NCI-H82 (cell line): Measurements from ENCODE around the gene EBNA1BP2.
"Not testable (repeated sequence)": the region's sequence is repeated elsewhere in the genome, so short reads cannot be mapped to it uniquely, and the experiment has no call there.

ENCODE experiments used
- DNase-seq: peaks from one replicate; lab custom pipeline; 2025; lab: John Stamatoyannopoulos, UW

EBNA1BP2 gene

GRCh38 chr1:43171876-43172526, at the start of gene EBNA1BP2, which contains the start of gene CFAP57:
TSS of gene EBNA1BP2 (minus strand) at chr1:43172290. CDS start at chr1:43172118, 172 bp downstream.
TSS of gene CFAP57 (plus strand) at chr1:43172330. CDS start at chr1:43172754, 424 bp downstream.
- peak; percentile 96 for DNase-seq

GRCh38 chr1:43221797-43222196, 49.7 kb upstream of the EBNA1BP2 start:
- no peak for DNase-seq

GRCh38 chr1:43220905-43221778, 49.1 kb upstream of the EBNA1BP2 start:
- no peak for DNase-seq

GRCh38 chr1:43217747-43218146, 45.7 kb upstream of the EBNA1BP2 start:
- no peak for DNase-seq

GRCh38 chr1:43214501-43215444, 42.7 kb upstream of the EBNA1BP2 start:
- no peak for DNase-seq

- not testable (repeated sequence) for DNase-seq
Observed at GRCh38 chr1:43208277-43208676, 36.2 kb upstream of the EBNA1BP2 start.

- DNase-seq, result no peak
Observed at GRCh38 chr1:43207229-43207853, 35.3 kb upstream of the EBNA1BP2 start.

- DNase-seq, result no peak
Observed at GRCh38 chr1:43206600-43207228, 34.6 kb upstream of the EBNA1BP2 start.

GRCh38 chr1:43205671-43206070, 33.6 kb upstream of the EBNA1BP2 start:
- DNase-seq, result no peak

- no peak for DNase-seq
Observed at GRCh38 chr1:43204394-43204793, 32.3 kb upstream of the EBNA1BP2 start.

GRCh38 chr1:43203859-43204258, 31.8 kb upstream of the EBNA1BP2 start:
- no peak for DNase-seq

- no peak for DNase-seq
Observed at GRCh38 chr1:43199093-43199726, 27.1 kb upstream of the EBNA1BP2 start.

- DNase-seq, result peak; percentile 27
Observed at GRCh38 chr1:43197343-43198127, 25.4 kb upstream of the EBNA1BP2 start.

GRCh38 chr1:43194509-43194908, 22.4 kb upstream of the EBNA1BP2 start:
- no peak for DNase-seq

- DNase-seq, result no peak
Observed at GRCh38 chr1:43188106-43188505, 16.0 kb upstream of the EBNA1BP2 start.

GRCh38 chr1:43184995-43185394, 12.9 kb upstream of the EBNA1BP2 start:
- DNase-seq, result peak; percentile 83

GRCh38 chr1:43184388-43184787, 12.3 kb upstream of the EBNA1BP2 start:
- DNase-seq, result no peak

- no peak for DNase-seq
Observed at GRCh38 chr1:43177691-43178090, 5.6 kb upstream of the EBNA1BP2 start.

GRCh38 chr1:43174873-43175272, 2.8 kb upstream of the EBNA1BP2 start:
- no peak for DNase-seq

GRCh38 chr1:43172527-43172972, 460 bp upstream of the EBNA1BP2 start:
- DNase-seq, result peak; percentile 96
